ENCODE data around the gene SRGAP2C. TPM values are rescaled to one million over a fixed set of nuclear protein-coding genes. Genes with fewer than 3 reads are reported as not detected.
"Not testable (repeated sequence)": the region's sequence is repeated elsewhere in the genome, so short reads cannot be mapped to it uniquely, and the experiment has no call there.

The SRGAP2C gene
- total RNA-seq, 1 donor from 2014 or later = 20.0 TPM

DNA sequence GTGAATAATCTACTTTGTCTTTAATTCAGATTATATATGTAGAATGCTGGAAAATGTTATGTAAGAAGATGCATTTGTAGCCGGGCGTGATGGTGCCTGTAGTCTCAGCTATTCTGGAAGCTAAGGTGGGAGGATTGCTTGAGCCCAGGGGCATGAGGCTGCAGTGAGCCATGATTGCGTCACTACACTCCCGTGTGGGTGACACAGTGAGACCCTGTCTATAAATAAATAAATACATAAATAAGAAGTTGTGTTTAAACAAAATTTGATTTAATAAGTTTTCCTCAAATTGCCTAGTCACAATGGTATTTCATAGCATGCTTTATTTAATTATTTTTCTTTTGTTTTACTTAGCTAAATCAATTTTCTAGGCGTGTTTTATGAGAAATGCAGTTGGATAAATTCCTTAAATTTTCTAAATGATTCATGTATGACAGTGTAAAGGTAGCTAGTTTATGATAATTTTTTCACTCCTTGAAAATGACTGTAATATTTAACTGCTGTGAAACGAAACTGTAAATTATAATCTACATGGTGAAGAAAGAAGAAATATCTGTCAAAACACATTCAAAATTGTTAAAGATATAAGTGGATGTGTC lies 232.6 kb downstream of the SRGAP2C start:
- no peak for DNase-seq (ENCODE audit: low read depth, low spot score)

DNA sequence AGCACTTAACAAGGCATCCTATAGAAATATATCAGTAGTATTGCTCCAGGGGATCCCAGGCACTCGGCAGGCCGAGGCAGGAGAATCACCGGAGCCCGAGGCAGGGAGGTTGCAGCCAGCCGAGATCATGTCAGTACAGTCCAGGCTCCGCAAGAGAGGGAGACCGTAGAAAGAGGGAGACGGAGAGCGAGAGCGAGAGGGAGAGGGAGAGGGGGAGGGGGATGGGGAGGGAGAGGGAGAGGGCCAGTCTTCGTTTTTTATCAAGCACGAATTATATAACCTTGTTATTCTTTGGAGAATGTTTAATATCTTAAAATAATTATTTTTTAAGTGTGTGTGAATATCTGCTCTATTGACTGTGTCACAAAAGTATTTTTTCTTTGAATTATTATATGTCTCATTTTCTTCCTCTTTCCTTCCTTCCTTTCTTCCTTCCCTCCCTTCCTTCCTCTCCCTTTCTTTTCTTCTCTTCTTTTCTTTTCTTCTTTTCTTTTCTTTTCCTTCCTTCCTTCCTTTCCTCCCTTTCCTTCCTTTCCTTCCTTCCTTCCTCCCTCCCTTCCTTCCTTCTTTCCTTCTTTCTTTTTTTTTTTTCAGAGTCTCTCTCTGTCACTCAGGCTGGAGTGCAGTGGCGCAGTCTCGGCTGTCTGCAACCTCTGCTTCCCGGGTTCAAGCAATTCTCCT lies 233.7 kb downstream of the SRGAP2C start:
- DNase-seq (ENCODE audit: low read depth, low spot score) = no peak

GRCh38 chr1:121419050-121419615 lies 234.4 kb downstream of the SRGAP2C start:
- not testable (repeated sequence) for DNase-seq (ENCODE audit: low read depth, low spot score)

DNA sequence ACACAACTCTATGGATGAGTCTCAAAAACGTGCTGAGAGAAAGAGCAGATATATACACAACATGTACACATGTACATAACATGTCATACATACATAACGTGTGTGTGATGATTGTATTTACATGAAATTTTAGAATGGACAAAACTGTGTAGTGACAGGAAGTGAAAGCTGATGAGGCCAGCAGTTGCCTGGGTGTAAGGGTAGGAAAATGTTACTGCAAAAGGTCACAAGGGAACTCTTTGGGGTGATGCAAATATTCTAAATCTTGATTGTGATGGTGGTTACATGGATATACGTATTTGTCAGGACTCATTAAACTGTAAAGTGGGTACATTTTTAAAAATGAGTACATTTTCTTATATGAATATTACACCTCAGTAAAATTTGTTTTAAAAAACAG lies 236.7 kb downstream of the SRGAP2C start:
- DNase-seq (ENCODE audit: low read depth, low spot score) = not testable (repeated sequence)

- DNase-seq (ENCODE audit: low read depth, low spot score) = not testable (repeated sequence)
Measured at GRCh38 chr1:121423956-121424355, 239.2 kb downstream of the SRGAP2C start.

GRCh38 chr1:121433517-121433916 lies 248.7 kb downstream of the SRGAP2C start:
- not testable (repeated sequence) for DNase-seq (ENCODE audit: low read depth, low spot score)

- DNase-seq (ENCODE audit: low read depth, low spot score) = not testable (repeated sequence)
Measured at GRCh38 chr1:121438862-121439261, 254.1 kb downstream of the SRGAP2C start.

DNA sequence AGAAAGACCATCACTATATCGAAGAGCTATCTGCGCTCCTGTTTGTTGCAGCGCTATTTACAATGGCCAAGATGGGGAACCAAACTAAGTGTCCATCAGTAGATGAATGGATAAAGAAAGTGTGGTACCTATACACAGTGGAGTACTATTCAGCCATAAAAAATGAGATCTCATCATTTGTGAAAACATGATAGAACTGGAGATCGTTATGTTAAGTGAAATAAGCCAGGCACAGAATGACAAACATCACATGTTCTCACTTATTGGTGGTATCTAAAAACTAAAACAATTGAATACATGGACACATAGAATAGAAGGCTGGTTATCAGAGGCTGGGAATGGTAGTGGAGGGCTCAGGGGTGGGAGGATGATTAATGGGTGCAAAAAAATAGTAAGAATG lies 256.2 kb downstream of the SRGAP2C start:
- DNase-seq (ENCODE audit: low read depth, low spot score) = no peak

Other genes with a start within 250 kb of the SRGAP2C start
- gene FAM72B, start 635 bp upstream of the SRGAP2C start, total RNA-seq = 2.2 and 6.9 TPM in 2 replicates